Gastroesophageal sphincter (tissue), 3 donors: ENCODE data around the gene HEMGN.

ENCODE experiments used
- CTCF ChIP-seq, 4 experiments: fragments of 200-600 bp in 2 of 4; fragments of 450-650 bp in 2 of 4; sonication (generic) in 1 of 4; IDR thresholded peaks; one replicate each; pipeline ENCODE4 v1.5.1; 2017 to 2019; ENCODE audit warnings: antibody characterized with exemption in 4 of 4, mild to moderate bottlenecking in 2 of 4, moderate library complexity in 2 of 4
- EP300 ChIP-seq: sonication (generic); formaldehyde crosslinking; IDR thresholded peaks from one replicate; pipeline ENCODE4 v1.6.1; 2017; ENCODE audit warnings: antibody characterized with exemption, mild to moderate bottlenecking
- POLR2A ChIP-seq, 2 donors: fragments of 450-650 bp; IDR thresholded peaks; one replicate each; pipeline ENCODE4 v1.6.1; 2017; ENCODE audit warnings: antibody characterized with exemption in 2 of 2, mild to moderate bottlenecking in 2 of 2, moderate library complexity in 1 of 2
- POLR2AphosphoS5 ChIP-seq: sonication (generic); formaldehyde crosslinking; IDR thresholded peaks from one replicate; pipeline ENCODE4 v1.6.1; 2017; ENCODE audit warnings: antibody characterized with exemption

DNA sequence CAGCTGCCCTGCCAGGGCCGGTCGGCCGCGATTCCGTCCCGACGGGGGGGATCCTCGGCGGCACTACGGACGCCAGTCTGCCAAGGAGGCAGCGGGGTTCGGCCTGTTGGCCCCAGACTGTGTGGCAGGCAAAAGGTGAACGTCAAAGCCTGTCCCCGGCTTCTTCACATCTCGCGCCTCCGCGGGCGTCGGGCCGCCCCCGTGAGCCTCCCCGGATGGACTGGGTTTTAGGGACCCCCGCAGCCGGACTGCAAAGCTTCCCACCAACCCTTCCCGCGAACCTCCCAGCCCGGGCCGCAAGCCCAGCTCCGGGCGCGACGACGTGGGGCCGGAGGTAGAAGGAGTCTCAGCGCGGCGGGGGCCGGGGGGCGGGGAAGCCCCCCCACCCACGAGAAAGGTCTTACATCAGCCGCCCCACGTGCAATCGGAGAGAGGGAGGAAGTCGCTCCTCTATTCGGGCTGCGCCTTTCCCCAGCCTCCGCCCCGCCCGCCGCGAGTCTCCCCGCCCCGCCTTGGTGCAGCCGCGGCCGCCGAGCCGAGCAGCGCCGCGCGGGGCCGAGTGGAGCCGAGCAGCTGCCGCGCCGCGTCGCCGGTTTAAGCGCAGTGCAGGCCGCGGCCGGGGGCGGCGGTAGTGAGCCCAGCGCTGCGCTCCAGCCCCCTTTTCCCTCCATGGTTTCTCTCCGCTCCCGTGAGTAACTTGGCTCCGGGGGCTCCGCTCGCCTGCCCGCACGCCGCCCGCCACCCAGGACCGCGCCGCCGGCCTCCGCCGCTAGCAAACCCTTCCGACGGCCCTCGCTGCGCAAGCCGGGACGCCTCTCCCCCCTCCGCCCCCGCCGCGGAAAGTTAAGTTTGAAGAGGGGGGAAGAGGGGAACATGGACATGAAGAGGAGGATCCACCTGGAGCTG is 45.0 kb upstream of the HEMGN start, which contains the start of gene ANP32B:
- TF ChIP-seq CTCF (IDR thresholded peaks at IDR 0.05), result peak; percentile 72 to 96 (median 93)
- TF ChIP-seq POLR2A (IDR thresholded peaks at IDR 0.05), result peak in 1 of 2 donors; percentile 47
- TF ChIP-seq POLR2AphosphoS5, result peak; percentile 39
- no peak for TF ChIP-seq EP300
